ENCODE data around the gene ZBTB7A.

ZBTB7A gene

GRCh38 chr19:4081441-4082129 is 14.9 kb upstream of the ZBTB7A start:
- no peak for DNase-seq (ENCODE audit: low read depth)
- TF ChIP-seq, protein P1, sequence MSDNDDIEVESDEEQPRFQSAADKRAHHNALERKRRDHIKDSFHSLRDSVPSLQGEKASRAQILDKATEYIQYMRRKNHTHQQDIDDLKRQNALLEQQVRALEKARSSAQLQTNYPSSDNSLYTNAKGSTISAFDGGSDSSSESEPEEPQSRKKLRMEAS (IDR thresholded peaks at IDR 0.05; ENCODE audit: low read depth, low read length) = no peak
- no peak for TF ChIP-seq MYC (IDR thresholded peaks at IDR 0.05; ENCODE audit: low read depth, low read length)
- H3K4me3 ChIP-seq (ENCODE audit: low read depth, low read length) = no peak overlapping the region

DNA sequence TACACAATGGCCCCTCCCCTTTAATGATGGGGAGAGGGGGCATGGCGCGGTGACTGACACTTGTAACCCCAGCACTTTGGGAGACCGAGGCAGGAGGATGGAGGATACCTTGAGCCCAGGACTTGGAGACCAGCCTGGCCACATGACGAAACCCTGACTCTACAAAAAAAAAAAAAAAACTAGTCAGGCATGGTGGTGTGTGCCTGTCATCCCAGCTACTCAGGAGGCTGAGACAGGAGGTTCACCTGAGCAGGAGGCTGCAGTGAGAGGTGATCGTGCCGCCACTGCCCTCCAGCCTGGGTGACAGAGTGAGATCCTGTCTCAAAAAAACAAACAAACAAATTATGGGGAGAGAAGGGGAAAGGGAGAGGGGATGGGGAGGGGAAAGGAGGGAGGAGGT is 13.8 kb upstream of the ZBTB7A start:
- TF ChIP-seq, protein P2, sequence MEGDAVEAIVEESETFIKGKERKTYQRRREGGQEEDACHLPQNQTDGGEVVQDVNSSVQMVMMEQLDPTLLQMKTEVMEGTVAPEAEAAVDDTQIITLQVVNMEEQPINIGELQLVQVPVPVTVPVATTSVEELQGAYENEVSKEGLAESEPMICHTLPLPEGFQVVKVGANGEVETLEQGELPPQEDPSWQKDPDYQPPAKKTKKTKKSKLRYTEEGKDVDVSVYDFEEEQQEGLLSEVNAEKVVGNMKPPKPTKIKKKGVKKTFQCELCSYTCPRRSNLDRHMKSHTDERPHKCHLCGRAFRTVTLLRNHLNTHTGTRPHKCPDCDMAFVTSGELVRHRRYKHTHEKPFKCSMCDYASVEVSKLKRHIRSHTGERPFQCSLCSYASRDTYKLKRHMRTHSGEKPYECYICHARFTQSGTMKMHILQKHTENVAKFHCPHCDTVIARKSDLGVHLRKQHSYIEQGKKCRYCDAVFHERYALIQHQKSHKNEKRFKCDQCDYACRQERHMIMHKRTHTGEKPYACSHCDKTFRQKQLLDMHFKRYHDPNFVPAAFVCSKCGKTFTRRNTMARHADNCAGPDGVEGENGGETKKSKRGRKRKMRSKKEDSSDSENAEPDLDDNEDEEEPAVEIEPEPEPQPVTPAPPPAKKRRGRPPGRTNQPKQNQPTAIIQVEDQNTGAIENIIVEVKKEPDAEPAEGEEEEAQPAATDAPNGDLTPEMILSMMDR (IDR thresholded peaks at IDR 0.05; ENCODE audit: low read depth, low read length) = no peak
- TF ChIP-seq, protein P1 (IDR thresholded peaks at IDR 0.05; ENCODE audit: low read depth, low read length) = no peak
- TF ChIP-seq POLR2A (IDR thresholded peaks at IDR 0.05; ENCODE audit: extremely low read depth, insufficient read length) (no peak), MYC (IDR thresholded peaks at IDR 0.05; ENCODE audit: low read depth, low read length) (no peak)
- H3K4me3 ChIP-seq (ENCODE audit: low read depth, low read length) = no peak overlapping the region
- no peak for DNase-seq (ENCODE audit: low read depth)

DNA sequence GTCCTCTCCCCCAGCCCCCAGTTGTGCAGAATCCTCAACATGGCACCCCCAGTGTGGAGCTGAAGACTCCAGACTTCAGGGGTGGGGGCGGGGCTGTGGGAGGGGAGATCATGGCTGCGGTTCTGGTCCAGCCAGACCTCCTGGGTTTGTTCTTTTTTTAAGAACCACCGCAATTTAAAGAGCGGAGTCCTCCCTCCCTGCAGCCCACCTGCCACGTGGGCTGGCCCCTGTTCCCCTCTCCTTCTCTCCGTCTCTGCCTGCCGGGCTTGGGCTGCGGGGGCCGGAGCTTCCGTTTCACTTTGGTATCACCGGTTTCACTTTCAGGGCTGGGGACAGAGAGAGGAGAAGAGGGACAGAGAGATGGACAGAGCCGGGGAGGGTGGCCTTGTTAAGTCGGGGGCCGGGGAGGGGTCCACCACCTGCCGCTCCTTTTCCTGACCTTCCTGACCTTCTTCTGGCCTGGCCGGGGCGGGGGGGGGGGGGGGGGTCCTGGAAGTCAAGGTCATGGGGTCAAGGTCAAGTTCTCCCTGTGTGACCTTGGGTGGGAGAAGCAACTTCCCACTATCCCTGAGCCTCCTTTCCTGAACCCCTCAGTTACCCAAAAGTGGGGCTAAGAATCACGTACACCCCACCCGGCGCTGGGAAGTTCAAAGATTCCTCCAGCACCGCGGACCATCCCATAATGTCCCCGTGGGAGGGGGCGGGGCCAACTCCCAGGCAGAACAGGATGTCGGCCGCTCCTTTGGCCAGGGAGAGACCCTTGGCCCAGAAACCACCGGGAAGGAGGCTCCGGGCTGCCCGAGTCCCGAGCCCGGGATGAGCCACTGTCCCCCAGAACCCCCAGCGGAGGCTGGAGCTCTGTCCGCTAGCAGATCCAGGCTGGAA is 11.3 kb upstream of the ZBTB7A start:
- DNase-seq (ENCODE audit: low read depth) = peak; percentile 73
- no peak overlapping the region for H3K4me3 ChIP-seq (ENCODE audit: low read depth, low read length)
- TF ChIP-seq, protein P1 (IDR thresholded peaks at IDR 0.05; ENCODE audit: low read depth, low read length) = peak; percentile 62; the same call in 1 of the 2 replicates
- TF ChIP-seq MYC (IDR thresholded peaks at IDR 0.05; ENCODE audit: low read depth, low read length) = peak; percentile 33; the same call in 1 of the 2 replicates
- no peak for TF ChIP-seq POLR2A (IDR thresholded peaks at IDR 0.05; ENCODE audit: extremely low read depth, insufficient read length)

DNA sequence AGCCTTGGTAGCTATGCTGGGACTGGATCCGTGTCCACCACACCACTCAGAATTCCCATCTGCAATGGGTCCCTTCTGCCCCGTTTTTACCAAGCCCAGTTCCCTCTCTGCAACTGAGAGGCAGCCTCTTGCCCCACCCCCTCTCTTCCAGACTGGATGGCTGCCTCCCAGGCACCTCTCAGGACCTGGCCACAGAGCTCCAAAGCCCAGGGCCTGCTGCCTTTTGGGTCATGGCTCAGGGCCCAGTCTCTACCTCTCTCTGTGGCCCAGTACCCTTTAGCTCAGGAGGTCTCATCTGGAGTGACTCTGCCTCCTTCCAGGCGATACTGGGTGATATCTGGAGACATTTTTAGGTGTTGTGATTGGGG is 10.3 kb upstream of the ZBTB7A start:
- DNase-seq (ENCODE audit: low read depth) = no peak
- no peak overlapping the region for H3K4me3 ChIP-seq (ENCODE audit: low read depth, low read length)
- no peak for TF ChIP-seq MYC (IDR thresholded peaks at IDR 0.05; ENCODE audit: low read depth, low read length)
- TF ChIP-seq, protein P1 (IDR thresholded peaks at IDR 0.05; ENCODE audit: low read depth, low read length) = no peak
- TF ChIP-seq, protein P2 (IDR thresholded peaks at IDR 0.05; ENCODE audit: low read depth, low read length) = no peak
- TF ChIP-seq POLR2A (IDR thresholded peaks at IDR 0.05; ENCODE audit: extremely low read depth, insufficient read length) = no peak

DNA sequence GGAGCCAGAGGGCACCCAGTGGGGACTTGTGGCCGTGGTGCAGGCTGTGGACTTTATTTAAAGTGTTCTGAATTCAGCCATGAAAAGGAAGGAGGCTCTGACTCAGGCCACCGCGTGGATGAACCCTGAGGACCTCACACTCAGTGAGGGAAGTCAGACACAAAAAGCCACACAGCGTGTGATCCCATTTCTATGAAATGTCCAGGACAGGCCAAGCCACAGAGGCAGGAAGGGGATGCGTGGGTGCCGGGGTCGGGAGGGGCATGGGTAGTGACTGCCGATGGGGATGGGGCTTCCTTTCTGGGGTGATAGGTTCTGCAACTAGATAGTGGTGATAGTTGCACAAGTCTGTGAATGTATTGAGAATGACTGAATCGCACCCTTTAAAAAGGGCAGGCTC is 8.7 kb upstream of the ZBTB7A start:
- no peak overlapping the region for H3K4me3 ChIP-seq (ENCODE audit: low read depth, low read length)
- peak; percentile 68 for DNase-seq (ENCODE audit: low read depth)
- TF ChIP-seq POLR2A (IDR thresholded peaks at IDR 0.05; ENCODE audit: extremely low read depth, insufficient read length) = no peak
- TF ChIP-seq MYC (IDR thresholded peaks at IDR 0.05; ENCODE audit: low read depth, low read length) = no peak
- TF ChIP-seq, protein P1 (IDR thresholded peaks at IDR 0.05; ENCODE audit: low read depth, low read length) = no peak
- TF ChIP-seq, protein P2 (IDR thresholded peaks at IDR 0.05; ENCODE audit: low read depth, low read length) = no peak

GRCh38 chr19:4071610-4072009 is 4.9 kb upstream of the ZBTB7A start:
- H3K4me3 ChIP-seq (ENCODE audit: low read depth, low read length) = no peak overlapping the region
- no peak for DNase-seq (ENCODE audit: low read depth)
- TF ChIP-seq, protein P1 (IDR thresholded peaks at IDR 0.05; ENCODE audit: low read depth, low read length) = no peak
- TF ChIP-seq, protein P2 (IDR thresholded peaks at IDR 0.05; ENCODE audit: low read depth, low read length) = no peak
- TF ChIP-seq MYC (IDR thresholded peaks at IDR 0.05; ENCODE audit: low read depth, low read length) = no peak
- no peak for TF ChIP-seq POLR2A (IDR thresholded peaks at IDR 0.05; ENCODE audit: extremely low read depth, insufficient read length)

Data from NB4 (cell line).